NCI-H146 treated with DMSO at 0.1 percent for 48 hours (cell line): ENCODE results near the gene CEACAM21.

ENCODE experiments used
- DNase-seq: peaks from one replicate; lab custom pipeline; 2025; ENCODE audit not compliant: unreplicated experiment; lab: John Stamatoyannopoulos, UW

Gene CEACAM21

GRCh38 chr19:41616792-41617621 lies 41.0 kb downstream of the CEACAM21 start:
- no peak for DNase-seq

- DNase-seq: no peak
Measured at GRCh38 chr19:41617941-41618730, 42.2 kb downstream of the CEACAM21 start.

GRCh38 chr19:41619018-41619556 lies 43.1 kb downstream of the CEACAM21 start:
- no peak for DNase-seq

GRCh38 chr19:41620171-41620570 lies 44.2 kb downstream of the CEACAM21 start:
- no peak for DNase-seq

- no peak for DNase-seq
Measured at GRCh38 chr19:41621226-41621625, 45.3 kb downstream of the CEACAM21 start.

- DNase-seq: no peak
Measured at GRCh38 chr19:41621654-41622053, 45.7 kb downstream of the CEACAM21 start.

- DNase-seq: no peak
Measured at GRCh38 chr19:41623360-41623759, 47.4 kb downstream of the CEACAM21 start.

GRCh38 chr19:41624515-41624914 lies 48.5 kb downstream of the CEACAM21 start:
- no peak for DNase-seq

- no peak for DNase-seq
Measured at GRCh38 chr19:41624937-41625336, 49.0 kb downstream of the CEACAM21 start.

- no peak for DNase-seq
Measured at GRCh38 chr19:41626278-41626677, 50.3 kb downstream of the CEACAM21 start.

- no peak for DNase-seq
Measured at GRCh38 chr19:41626877-41627276, 50.9 kb downstream of the CEACAM21 start, which contains the start of gene CEACAM4. TSS of gene CEACAM4 (minus strand) at chr19:41627074. CDS start at chr19:41626963, 111 bp downstream.

GRCh38 chr19:41627966-41628675 lies 52.2 kb downstream of the CEACAM21 start:
- DNase-seq: no peak
